ENCODE results near the gene PTPRN2. TPM values are rescaled to one million over a fixed set of nuclear protein-coding genes. Genes with fewer than 3 reads are reported as not detected.

PTPRN2 gene
- total RNA-seq, 1 donor from 2014 or later = 2.4 TPM

DNA sequence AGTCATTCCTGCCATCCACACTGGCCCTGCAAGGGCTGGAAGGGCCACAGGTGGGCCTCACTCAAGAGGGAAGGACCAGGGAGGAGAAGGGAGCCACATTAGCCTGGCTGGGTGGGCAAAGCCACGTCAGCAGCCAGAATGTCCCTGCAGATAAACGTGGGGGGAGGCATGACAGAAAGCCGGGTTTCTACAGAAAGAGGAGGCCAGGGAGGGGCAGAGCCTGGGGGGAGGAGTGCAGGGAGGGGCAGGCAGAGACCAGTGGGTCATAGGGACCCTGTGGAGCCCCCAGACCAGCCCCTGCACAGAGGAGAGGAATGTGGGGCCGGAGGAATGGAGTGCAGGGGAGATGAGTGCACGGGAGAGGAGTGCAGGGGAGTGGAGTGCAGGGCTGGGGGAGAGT lies 590.2 kb downstream of the PTPRN2 start:
- no peak for DNase-seq (ENCODE audit: low read depth)
- H3K27me3 ChIP-seq (ENCODE audit: control insufficient read depth, insufficient read depth, low read length) = no peaks in the 10 kb centered on the region
- TF ChIP-seq, protein P1, sequence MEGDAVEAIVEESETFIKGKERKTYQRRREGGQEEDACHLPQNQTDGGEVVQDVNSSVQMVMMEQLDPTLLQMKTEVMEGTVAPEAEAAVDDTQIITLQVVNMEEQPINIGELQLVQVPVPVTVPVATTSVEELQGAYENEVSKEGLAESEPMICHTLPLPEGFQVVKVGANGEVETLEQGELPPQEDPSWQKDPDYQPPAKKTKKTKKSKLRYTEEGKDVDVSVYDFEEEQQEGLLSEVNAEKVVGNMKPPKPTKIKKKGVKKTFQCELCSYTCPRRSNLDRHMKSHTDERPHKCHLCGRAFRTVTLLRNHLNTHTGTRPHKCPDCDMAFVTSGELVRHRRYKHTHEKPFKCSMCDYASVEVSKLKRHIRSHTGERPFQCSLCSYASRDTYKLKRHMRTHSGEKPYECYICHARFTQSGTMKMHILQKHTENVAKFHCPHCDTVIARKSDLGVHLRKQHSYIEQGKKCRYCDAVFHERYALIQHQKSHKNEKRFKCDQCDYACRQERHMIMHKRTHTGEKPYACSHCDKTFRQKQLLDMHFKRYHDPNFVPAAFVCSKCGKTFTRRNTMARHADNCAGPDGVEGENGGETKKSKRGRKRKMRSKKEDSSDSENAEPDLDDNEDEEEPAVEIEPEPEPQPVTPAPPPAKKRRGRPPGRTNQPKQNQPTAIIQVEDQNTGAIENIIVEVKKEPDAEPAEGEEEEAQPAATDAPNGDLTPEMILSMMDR (IDR thresholded peaks at IDR 0.05; ENCODE audit: insufficient read depth, low read length, poor library complexity, severe bottlenecking) = no peak

DNA sequence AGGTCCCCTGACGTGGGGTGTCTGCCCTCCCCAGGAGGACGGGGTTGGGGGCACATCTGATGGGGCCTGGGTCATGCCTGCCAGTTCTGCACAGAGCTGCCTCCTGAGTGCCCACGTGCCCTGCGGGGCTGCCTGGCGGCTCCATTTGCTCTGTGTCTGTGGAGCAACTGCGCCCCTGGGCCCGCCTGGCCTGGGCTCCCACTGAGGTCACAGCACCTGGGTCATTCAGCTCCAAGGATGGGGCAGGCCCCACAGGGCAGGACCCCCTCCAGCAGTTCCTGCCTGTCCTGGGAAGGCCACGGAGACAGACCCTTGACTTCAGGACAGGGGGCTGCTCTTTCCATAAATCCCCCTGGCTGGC lies 590.6 kb downstream of the PTPRN2 start:
- no peaks in the 10 kb centered on the region for H3K27me3 ChIP-seq (ENCODE audit: control insufficient read depth, insufficient read depth, low read length)
- H3K36me3 ChIP-seq (ENCODE audit: control insufficient read depth, insufficient read depth, low read length) = no peaks in the 10 kb centered on the region
- TF ChIP-seq, protein P1 (IDR thresholded peaks at IDR 0.05; ENCODE audit: insufficient read depth, low read length, poor library complexity, severe bottlenecking) = no peak
- no peak for DNase-seq (ENCODE audit: low read depth)
- H3K4me3 ChIP-seq (ENCODE audit: low read depth, low read length) = no peak overlapping the region

More for the DNA sequence above, 590.2 kb downstream of the PTPRN2 start:
- Histone ChIP-seq H3K4me3 (ENCODE audit: low read depth, low read length) (no peak overlapping the region), H3K36me3 (ENCODE audit: control insufficient read depth, insufficient read depth, low read length) (no peaks in the 10 kb centered on the region)

DNA sequence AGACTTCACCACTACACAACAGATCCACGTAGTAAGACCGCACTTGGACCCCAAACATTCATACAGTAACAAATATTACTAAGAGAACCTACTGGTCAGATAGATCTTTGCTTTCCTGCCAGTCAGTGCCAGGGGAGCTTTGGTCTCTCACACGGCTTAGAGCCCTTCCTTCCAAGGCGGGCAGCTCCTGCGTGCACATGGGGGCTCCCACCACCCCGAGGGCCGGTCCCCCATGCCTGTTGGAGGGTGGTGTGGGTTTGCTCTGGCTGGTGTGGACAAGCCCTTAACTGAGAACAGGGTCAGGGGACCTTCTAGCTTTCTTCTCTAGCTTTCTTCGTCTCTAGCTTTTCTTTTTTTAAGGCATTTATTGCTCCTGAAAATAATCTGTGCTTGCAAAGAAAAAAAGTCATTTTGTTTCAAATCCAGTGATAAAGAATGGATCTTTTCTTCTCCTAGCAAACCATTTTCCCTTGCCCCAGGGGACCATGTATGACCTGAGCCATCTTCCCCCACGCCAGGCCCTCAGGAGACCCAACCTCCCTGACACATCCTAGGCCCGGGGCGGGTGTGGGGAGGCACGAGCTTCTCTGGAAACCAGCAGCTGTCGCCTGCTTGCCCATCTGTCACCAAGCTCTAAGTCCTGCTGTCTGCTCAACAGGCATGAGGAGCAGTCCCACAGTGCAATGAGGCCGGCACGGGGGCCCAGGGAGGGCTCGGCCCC lies 591.1 kb downstream of the PTPRN2 start:
- TF ChIP-seq, protein P1 (IDR thresholded peaks at IDR 0.05; ENCODE audit: insufficient read depth, low read length, poor library complexity, severe bottlenecking) = no peak
- no peak for DNase-seq (ENCODE audit: low read depth)

DNA sequence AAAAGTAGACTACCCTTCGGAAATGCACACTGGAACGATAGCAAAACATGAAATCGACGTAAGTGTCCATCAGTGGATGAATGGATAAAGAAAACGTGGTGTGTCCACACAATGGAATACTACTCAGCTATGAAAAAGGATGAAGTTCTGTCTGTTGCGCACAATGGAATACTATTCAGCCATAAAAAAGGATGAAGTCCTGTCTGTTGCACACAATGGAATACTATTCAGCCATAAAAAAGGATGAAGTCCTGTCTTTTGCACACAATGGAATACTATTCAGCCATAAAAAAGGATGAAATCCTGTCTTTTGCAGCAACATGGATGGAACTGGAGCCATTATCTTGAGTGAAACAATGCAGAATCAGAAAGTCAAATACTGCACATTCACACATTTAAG lies 591.8 kb downstream of the PTPRN2 start:
- no peak for DNase-seq (ENCODE audit: low read depth)
- H3K27me3 ChIP-seq (ENCODE audit: control insufficient read depth, insufficient read depth, low read length) = no peaks in the 10 kb centered on the region
- no peaks in the 10 kb centered on the region for H3K36me3 ChIP-seq (ENCODE audit: control insufficient read depth, insufficient read depth, low read length)
- no peak overlapping the region for H3K4me3 ChIP-seq (ENCODE audit: low read depth, low read length)
- TF ChIP-seq, protein P1 (IDR thresholded peaks at IDR 0.05; ENCODE audit: insufficient read depth, low read length, poor library complexity, severe bottlenecking) = no peak

More for the DNA sequence above, 591.1 kb downstream of the PTPRN2 start:
- no peaks in the 10 kb centered on the region for H3K27me3 ChIP-seq (ENCODE audit: control insufficient read depth, insufficient read depth, low read length)
- H3K4me3 ChIP-seq (ENCODE audit: low read depth, low read length) = no peak overlapping the region
- H3K36me3 ChIP-seq (ENCODE audit: control insufficient read depth, insufficient read depth, low read length) = no peaks in the 10 kb centered on the region

DNA sequence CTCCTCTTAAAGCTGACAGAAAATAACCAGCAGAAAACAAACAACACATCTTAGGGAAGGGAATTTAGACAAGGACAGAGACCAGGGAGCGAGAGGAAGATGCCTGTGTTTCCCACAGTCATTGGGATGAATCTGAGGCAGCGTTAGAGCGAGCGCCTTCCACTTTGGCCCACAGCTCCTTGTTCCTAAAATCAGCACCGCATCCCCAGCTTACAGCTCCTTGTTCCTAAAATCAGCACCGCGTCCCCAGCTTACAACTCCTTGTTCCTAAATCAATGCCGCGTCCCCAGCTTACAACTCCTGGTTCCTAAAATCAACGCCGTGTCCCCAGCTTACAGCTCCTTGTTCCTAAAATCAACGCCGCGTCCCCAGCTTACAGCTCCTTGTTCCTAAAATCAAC lies 593.3 kb downstream of the PTPRN2 start:
- H3K4me3 ChIP-seq (ENCODE audit: low read depth, low read length) = no peak overlapping the region
- DNase-seq (ENCODE audit: low read depth) = no peak
- H3K36me3 ChIP-seq (ENCODE audit: control insufficient read depth, insufficient read depth, low read length) = no peaks in the 10 kb centered on the region
- no peaks in the 10 kb centered on the region for H3K27me3 ChIP-seq (ENCODE audit: control insufficient read depth, insufficient read depth, low read length)
- TF ChIP-seq, protein P1 (IDR thresholded peaks at IDR 0.05; ENCODE audit: insufficient read depth, low read length, poor library complexity, severe bottlenecking) = no peak

Measured in kidney epithelial cell (primary cell).